GM19455 (cell line): Measurements from ENCODE around the gene NAP1L1.
"Not testable (repeated sequence)": the region's sequence is repeated elsewhere in the genome, so short reads cannot be mapped to it uniquely, and the experiment has no call there.

Experiments
- ATAC-seq: cut with Tn5 transposase; IDR thresholded peaks from one replicate; pipeline ENCODE4 v1.9.1; 2021; ENCODE audit not compliant: unreplicated experiment

NAP1L1 gene

GRCh38 chr12:75994069-75994740, 90.3 kb downstream of the NAP1L1 start:
- no peak for ATAC-seq

GRCh38 chr12:75991753-75992152, 92.7 kb downstream of the NAP1L1 start:
- ATAC-seq = no peak

GRCh38 chr12:75990189-75990912, 94.1 kb downstream of the NAP1L1 start:
- ATAC-seq = no peak

GRCh38 chr12:75987709-75988108, 96.8 kb downstream of the NAP1L1 start:
- not testable (repeated sequence) for ATAC-seq
